HepG2 (cell line): ENCODE data around the gene IQCK. TPM values are rescaled to one million over a fixed set of nuclear protein-coding genes. Genes with fewer than 3 reads are reported as not detected.

ENCODE experiments used
- ATAC-seq: fragments of 200-7000 bp; cut with Tn5 transposase; 3 replicates; pipeline ENCODE4 v1.9.1; 2020; ENCODE audit warnings: mild to moderate bottlenecking, moderate library complexity
- BruUV-seq: library from RNA; stranded (reverse); fragments of 400-500 nt; replicated peaks from 2 replicates; lab custom pipeline; 2021; lab: Mats Ljungman, UMichigan
- CTCF ChIA-PET: fragments of 300-600 bp; formaldehyde crosslinking; extraction: SDS; loops from one replicate; lab custom pipeline; 2021; ENCODE audit warnings: low total read pairs, inconsistent platforms, low intra/inter-chr PET ratio; lab: Yijun Ruan, JAX
- POLR2A ChIA-PET: fragments of 350-600 bp; sonication (Branson Sonifier 250); formaldehyde crosslinking; loops from one replicate; lab custom pipeline; 2020; ENCODE audit warnings: antibody characterized with exemption, inconsistent platforms; lab: Yijun Ruan, JAX
- DNase-seq: peaks from one replicate; pipeline ENCODE4 v3.0.0-alpha.2; 2015; ENCODE audit warnings: low spot score
- FAIRE-seq: peaks from 3 replicates; lab custom pipeline; 2011; peaks lifted over from hg19 to GRCh38; lab: Jason Lieb, UNC
- H2AFZ ChIP-seq: one replicate; pipeline ENCODE4 v1.6.1; 2011; ENCODE audit warnings: low read length, inconsistent platforms
- H3K27ac ChIP-seq: fragments of 300-600 bp; 3 replicates; pipeline ENCODE4 v1.8.0; 2011; ENCODE audit warnings: mixed run types, mild to moderate bottlenecking, mixed read lengths, low read length, inconsistent platforms; ENCODE audit not compliant: insufficient read depth; ENCODE audit errors: extremely low read length
- H3K27me3 ChIP-seq, 2 experiments: fragments of 200-600 bp in 1 of 2; 2 replicates in 1 of 2; 3 replicates in 1 of 2; pipeline versions ENCODE4 v1.6.0 to v1.8.0; 2011; ENCODE audit warnings: low read length in 2 of 2, mild to moderate bottlenecking in 2 of 2, moderate library complexity in 2 of 2, inconsistent platforms in 1 of 2; ENCODE audit not compliant: insufficient read depth in 2 of 2, control insufficient read depth in 1 of 2
- H3K36me3 ChIP-seq, 2 experiments: fragments of 200-600 bp in 1 of 2; replicated peaks in 1 of 2; 2 replicates in 1 of 2; 3 replicates in 1 of 2; pipeline versions ENCODE4 v1.5.1 to v1.8.0; 2011; ENCODE audit warnings: low read length in 2 of 2, inconsistent platforms in 1 of 2; ENCODE audit not compliant: insufficient read depth in 2 of 2, control insufficient read depth in 1 of 2
- H3K4me1 ChIP-seq: 2 replicates; pipeline ENCODE4 v1.5.1; 2012; ENCODE audit warnings: low read length, inconsistent platforms; ENCODE audit not compliant: insufficient read depth
- H3K4me2 ChIP-seq: 2 replicates; pipeline ENCODE4 v1.6.0; 2011; ENCODE audit warnings: low read depth, low read length, inconsistent platforms
- H3K4me3 ChIP-seq, 3 experiments: fragments of 200-600 bp in 1 of 3; sonication (generic), shearing (Covaris generic) in 1 of 3; replicated peaks in 1 of 3; 2 replicates each; pipeline ENCODE4 v1.5.1; 2011 to 2016; ENCODE audit warnings: low read length in 3 of 3, inconsistent platforms in 2 of 3, low read depth in 2 of 3, mild to moderate bottlenecking in 2 of 3, control low read depth in 1 of 3, mixed read lengths in 1 of 3; ENCODE audit not compliant: insufficient read depth in 1 of 3
- H3K79me2 ChIP-seq: one replicate; pipeline ENCODE4 v1.6.1; 2011; ENCODE audit warnings: low read length, inconsistent platforms; ENCODE audit not compliant: insufficient read depth
- H3K9ac ChIP-seq: 2 replicates; pipeline ENCODE4 v1.6.0; 2011; ENCODE audit warnings: mild to moderate bottlenecking, low read depth, low read length, inconsistent platforms; ENCODE audit not compliant: insufficient read depth
- H3K9me3 ChIP-seq: 2 replicates; pipeline ENCODE4 v1.5.1; 2012; ENCODE audit warnings: mild to moderate bottlenecking, low read length
- H4K20me1 ChIP-seq: 2 replicates; pipeline ENCODE4 v1.6.0; 2011; ENCODE audit warnings: inconsistent platforms, mild to moderate bottlenecking, low read length, moderate library complexity; ENCODE audit not compliant: insufficient read depth
- AHR ChIP-seq: IDR thresholded peaks from 2 replicates; pipeline ENCODE4 v1.6.1; 2018; ENCODE audit warnings: missing genetic modification reagents, missing compliant biosample characterization
- CCDC6 ChIP-seq: sonication (generic); formaldehyde crosslinking; IDR thresholded peaks from 2 replicates; pipeline ENCODE4 v1.8.1; 2022; ENCODE audit warnings: mild to moderate bottlenecking, missing genetic modification reagents, moderate library complexity
- HIC2 ChIP-seq: sonication (generic); formaldehyde crosslinking; IDR thresholded peaks from 2 replicates; pipeline ENCODE4 v1.9.0; 2022; ENCODE audit warnings: low read depth, missing genetic modification reagents
- HMGA1 ChIP-seq: sonication (generic); formaldehyde crosslinking; conservative IDR thresholded peaks from 2 replicates; pipeline ENCODE4 v1.4.0; 2020; ENCODE audit warnings: missing genetic modification reagents
- HNRNPUL1 ChIP-seq: fragments of 200-400 bp; formaldehyde crosslinking; IDR thresholded peaks from 2 replicates; pipeline ENCODE4 v1.6.1; 2017; ENCODE audit warnings: low read depth, mild to moderate bottlenecking, low read length, moderate library complexity
- NBN ChIP-seq: fragments of 450-650 bp; conservative IDR thresholded peaks from 2 replicates; pipeline ENCODE4 v1.6.1; 2017
- PITX1 ChIP-seq: sonication (generic); formaldehyde crosslinking; IDR thresholded peaks from 2 replicates; pipeline ENCODE4 v1.5.1; 2020; ENCODE audit warnings: mild to moderate bottlenecking, missing genetic modification reagents
- REPIN1 ChIP-seq: sonication (generic); formaldehyde crosslinking; IDR thresholded peaks from 2 replicates; pipeline ENCODE4 v1.8.0; 2022; ENCODE audit warnings: missing genetic modification reagents, low read depth, mild to moderate bottlenecking, borderline replicate concordance
- SMARCC2 ChIP-seq: fragments of 450-650 bp; IDR thresholded peaks from 2 replicates; pipeline ENCODE4 v1.6.1; 2017; ENCODE audit warnings: antibody characterized with exemption, mild to moderate bottlenecking
- ZSCAN31 ChIP-seq: sonication (generic); formaldehyde crosslinking; IDR thresholded peaks from 2 replicates; pipeline ENCODE4 v1.5.0; 2020; ENCODE audit warnings: low read depth, mild to moderate bottlenecking, missing genetic modification reagents
- WGBS: methylation state at CpG from one replicate; pipeline ENCODE4 v1.1.6; 2017; ENCODE audit warnings: low lambda C conversion rate; 5-methylcytosine and 5-hydroxymethylcytosine counted together
- in situ Hi-C: cut with HindIII; loops from 2 replicates; pipeline ENCODE4 v1.10.0; 2017; ENCODE audit warnings: low pct_unique_long_range_greater_than_20kb; ENCODE audit not compliant: extremely low pct_ligation_motif_present
- intact Hi-C: fragments of 100-400 bp; cut with micrococcal nuclease; formaldehyde crosslinking; loops from one replicate; pipeline ENCODE4 v1.10.0; 2022; ENCODE audit not compliant: unreplicated experiment
- polyA plus RNA-seq, 8 experiments: library from polyadenylated mRNA; depleted of rRNA in 3 of 8; stranded (reverse) in 7 of 8; unstranded in 1 of 8; fragments of >200 nt; fragmentation: Illumina TruSeq in 4 of 8; extraction: Trizol in 4 of 8; gene quantifications; 2 replicates each; pipeline versions ENCODE4 v1.2.1 to v1.2.3, GENCODE V29; 2011 to 2016; ENCODE audit warnings: low read depth in 4 of 8, missing spikeins in 1 of 8, mixed read lengths in 1 of 8; ENCODE audit not compliant: insufficient read depth in 1 of 8
- total RNA-seq, 5 experiments: library from RNA; depleted of rRNA; stranded (reverse); fragments of >200 nt; fragmentation: Illumina TruSeq; extraction: Trizol; gene quantifications; 2 replicates each; pipeline ENCODE4 v1.2.3, GENCODE V29; 2016; ENCODE audit warnings: low read depth in 1 of 5
- TF ChIP-seq, protein P1 (sequence below): IDR thresholded peaks from 2 replicates; pipeline ENCODE4 v1.6.1; 2016
- TF ChIP-seq, protein P2 (sequence below): sonication (generic); formaldehyde crosslinking; conservative IDR thresholded peaks from 2 replicates; pipeline ENCODE4 v1.4.0; 2020; ENCODE audit warnings: missing genetic modification reagents
- TF ChIP-seq, protein P3 (sequence below): sonication (generic); formaldehyde crosslinking; IDR thresholded peaks from 2 replicates; pipeline ENCODE4 v1.4.0; 2020; ENCODE audit warnings: low read depth, missing genetic modification reagents

The IQCK gene
- total and polyA plus RNA-seq, 2 of the 13 experiments (the other 11 are each of a cell fraction or from before 2014, with no cell fraction given) = 5.1 to 7.3 TPM

DNA sequence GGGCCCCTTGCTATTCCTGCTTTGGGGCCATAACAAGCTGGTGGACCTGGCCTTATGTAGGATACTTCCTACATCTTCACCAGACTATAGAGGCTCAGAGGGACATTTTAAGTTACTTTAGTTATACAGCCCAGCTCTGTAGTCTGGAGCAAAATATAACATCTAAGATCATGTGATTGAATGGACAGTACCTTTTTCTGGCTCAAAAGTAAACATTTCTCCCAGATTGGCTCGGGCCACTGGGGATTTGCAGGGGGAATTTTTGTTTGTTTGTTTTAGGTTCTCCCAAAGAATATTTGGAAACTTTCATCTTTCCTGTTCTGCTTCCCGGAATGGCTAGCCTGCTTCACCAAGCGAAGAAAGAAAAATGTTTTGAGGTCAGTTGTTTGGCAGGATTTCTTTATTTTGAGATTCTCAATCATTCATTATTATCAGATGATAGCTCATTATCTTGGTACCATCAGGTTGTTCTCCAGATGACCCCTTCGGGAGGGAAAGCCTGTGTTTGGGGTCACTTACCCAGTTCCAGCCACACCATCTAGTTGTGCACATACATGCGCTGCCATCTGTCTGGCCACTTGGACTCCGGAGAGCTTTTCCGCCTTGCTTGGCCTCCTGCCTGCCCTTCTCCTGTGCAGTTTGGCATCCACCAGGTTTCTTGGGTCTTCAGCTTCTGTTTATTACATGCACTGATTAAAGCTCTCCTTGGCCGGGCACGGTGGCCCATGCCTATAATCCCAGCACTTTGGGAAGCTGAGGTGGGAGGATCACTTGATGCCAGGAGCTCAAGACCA is 17.2 kb downstream of the IQCK start:
- Histone ChIP-seq H3K4me3 (no peak overlapping the region), H2AFZ (no peak overlapping the region), H3K27me3 (no peaks in the 10 kb centered on the region), H3K9ac (no peak overlapping the region), H3K36me3 (no peaks in the 10 kb centered on the region), H3K9me3 (no peaks in the 10 kb centered on the region), H3K27ac (no peak overlapping the region), H3K79me2 (no peaks in the 10 kb centered on the region), H3K4me1 (peaks cover 9% of the 10 kb centered on the region), H4K20me1 (no peaks in the 10 kb centered on the region), H3K4me2 (no peak overlapping the region)
- ChIA-PET CTCF (no interaction called here), POLR2A (interaction anchor here (1.0 kb wide), 1 partner anchor 17 kb away, joined by 4 read pairs; the partner anchor contains the start of genes IQCK and KNOP1)
- no TSS peak for BruUV-seq
- no peak for DNase-seq
- no peak for ATAC-seq
- whole genome bisulfite sequencing = 78% methylated on average over 9 of the region's 9 CpGs
- no peak for TF ChIP-seq SMARCC2
- no peak for TF ChIP-seq HIC2
- no peak for TF ChIP-seq HNRNPUL1
- no peak for TF ChIP-seq ZSCAN31 (CRISPR knock-in tag)
- TF ChIP-seq, protein P1, sequence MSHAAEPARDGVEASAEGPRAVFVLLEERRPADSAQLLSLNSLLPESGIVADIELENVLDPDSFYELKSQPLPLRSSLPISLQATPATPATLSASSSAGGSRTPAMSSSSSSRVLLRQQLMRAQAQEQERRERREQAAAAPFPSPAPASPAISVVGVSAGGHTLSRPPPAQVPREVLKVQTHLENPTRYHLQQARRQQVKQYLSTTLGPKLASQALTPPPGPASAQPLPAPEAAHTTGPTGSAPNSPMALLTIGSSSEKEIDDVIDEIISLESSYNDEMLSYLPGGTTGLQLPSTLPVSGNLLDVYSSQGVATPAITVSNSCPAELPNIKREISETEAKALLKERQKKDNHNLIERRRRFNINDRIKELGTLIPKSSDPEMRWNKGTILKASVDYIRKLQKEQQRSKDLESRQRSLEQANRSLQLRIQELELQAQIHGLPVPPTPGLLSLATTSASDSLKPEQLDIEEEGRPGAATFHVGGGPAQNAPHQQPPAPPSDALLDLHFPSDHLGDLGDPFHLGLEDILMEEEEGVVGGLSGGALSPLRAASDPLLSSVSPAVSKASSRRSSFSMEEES (CRISPR knock-in tag) = 0 out of 2 replicates have a peak, but pooled peaks have one; percentile 8
- no peak for TF ChIP-seq HMGA1
- TF ChIP-seq CCDC6 (CRISPR knock-in tag) = no peak
- no peak for TF ChIP-seq REPIN1 (CRISPR knock-in tag)
- TF ChIP-seq PITX1 = no peak
- no peak for TF ChIP-seq AHR (CRISPR knock-in tag)
- no peak for TF ChIP-seq NBN
- TF ChIP-seq, protein P2, sequence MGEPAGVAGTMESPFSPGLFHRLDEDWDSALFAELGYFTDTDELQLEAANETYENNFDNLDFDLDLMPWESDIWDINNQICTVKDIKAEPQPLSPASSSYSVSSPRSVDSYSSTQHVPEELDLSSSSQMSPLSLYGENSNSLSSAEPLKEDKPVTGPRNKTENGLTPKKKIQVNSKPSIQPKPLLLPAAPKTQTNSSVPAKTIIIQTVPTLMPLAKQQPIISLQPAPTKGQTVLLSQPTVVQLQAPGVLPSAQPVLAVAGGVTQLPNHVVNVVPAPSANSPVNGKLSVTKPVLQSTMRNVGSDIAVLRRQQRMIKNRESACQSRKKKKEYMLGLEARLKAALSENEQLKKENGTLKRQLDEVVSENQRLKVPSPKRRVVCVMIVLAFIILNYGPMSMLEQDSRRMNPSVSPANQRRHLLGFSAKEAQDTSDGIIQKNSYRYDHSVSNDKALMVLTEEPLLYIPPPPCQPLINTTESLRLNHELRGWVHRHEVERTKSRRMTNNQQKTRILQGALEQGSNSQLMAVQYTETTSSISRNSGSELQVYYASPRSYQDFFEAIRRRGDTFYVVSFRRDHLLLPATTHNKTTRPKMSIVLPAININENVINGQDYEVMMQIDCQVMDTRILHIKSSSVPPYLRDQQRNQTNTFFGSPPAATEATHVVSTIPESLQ = no peak
- TF ChIP-seq, protein P3, sequence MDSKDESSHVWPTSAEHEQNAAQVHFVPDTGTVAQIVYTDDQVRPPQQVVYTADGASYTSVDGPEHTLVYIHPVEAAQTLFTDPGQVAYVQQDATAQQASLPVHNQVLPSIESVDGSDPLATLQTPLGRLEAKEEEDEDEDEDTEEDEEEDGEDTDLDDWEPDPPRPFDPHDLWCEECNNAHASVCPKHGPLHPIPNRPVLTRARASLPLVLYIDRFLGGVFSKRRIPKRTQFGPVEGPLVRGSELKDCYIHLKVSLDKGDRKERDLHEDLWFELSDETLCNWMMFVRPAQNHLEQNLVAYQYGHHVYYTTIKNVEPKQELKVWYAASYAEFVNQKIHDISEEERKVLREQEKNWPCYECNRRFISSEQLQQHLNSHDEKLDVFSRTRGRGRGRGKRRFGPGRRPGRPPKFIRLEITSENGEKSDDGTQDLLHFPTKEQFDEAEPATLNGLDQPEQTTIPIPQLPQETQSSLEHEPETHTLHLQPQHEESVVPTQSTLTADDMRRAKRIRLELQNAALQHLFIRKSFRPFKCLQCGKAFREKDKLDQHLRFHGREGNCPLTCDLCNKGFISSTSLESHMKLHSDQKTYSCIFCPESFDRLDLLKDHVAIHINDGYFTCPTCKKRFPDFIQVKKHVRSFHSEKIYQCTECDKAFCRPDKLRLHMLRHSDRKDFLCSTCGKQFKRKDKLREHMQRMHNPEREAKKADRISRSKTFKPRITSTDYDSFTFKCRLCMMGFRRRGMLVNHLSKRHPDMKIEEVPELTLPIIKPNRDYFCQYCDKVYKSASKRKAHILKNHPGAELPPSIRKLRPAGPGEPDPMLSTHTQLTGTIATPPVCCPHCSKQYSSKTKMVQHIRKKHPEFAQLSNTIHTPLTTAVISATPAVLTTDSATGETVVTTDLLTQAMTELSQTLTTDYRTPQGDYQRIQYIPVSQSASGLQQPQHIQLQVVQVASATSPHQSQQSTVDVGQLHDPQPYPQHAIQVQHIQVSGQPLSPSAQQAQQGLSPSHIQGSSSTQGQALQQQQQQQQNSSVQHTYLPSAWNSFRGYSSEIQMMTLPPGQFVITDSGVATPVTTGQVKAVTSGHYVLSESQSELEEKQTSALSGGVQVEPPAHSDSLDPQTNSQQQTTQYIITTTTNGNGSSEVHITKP (CRISPR knock-in tag) = 0 out of 2 replicates have a peak, but pooled peaks have one; percentile 52
- in situ Hi-C loops = no loop called here
- intact Hi-C loops = no loop called here
- no peak for FAIRE-seq
